ENCODE measurements around the gene RGMA. TPM values are rescaled to one million over a fixed set of nuclear protein-coding genes. Genes with fewer than 3 reads are reported as not detected.

Gene RGMA
- 0.07 TPM in 1 of 2 replicates, not detected in the other for total RNA-seq

- intact Hi-C loops (cut with micrococcal nuclease): loop anchor here (5.0 to 10.0 kb wide), 3 partner anchors 213 to 476 kb away; no protein-coding TSS in a partner anchor
Measured at GRCh38 chr15:93088981-93089726, at the start of gene RGMA. Gene RGMA, minus strand, starts transcription at chr15:93089211. Its CDS starts 279 bp downstream, at chr15:93088932.

GRCh38 chr15:93136606-93137005 is 47.6 kb upstream of the RGMA start:
- intact Hi-C loops (cut with micrococcal nuclease): no loop called here

DNA sequence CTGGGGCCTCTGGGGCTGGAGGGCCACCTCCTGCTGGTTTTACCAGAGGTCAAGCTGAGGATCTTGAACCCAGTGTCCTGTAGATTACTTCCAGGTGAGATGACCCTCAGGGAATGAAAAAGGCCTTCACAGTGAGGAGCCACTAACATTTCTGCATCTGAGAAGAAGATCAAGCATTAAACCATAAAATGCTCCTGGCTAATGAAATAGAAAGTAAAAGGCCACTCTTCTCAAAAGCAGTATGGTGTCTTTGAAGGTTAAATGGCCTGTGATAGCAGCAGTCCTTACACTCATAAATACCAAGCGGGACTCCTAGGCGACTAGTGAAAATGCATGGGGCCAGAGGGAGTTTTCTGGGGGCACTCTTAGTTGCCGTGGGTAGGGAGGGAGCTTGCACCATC is 47.0 kb upstream of the RGMA start:
- intact Hi-C loops (cut with micrococcal nuclease): no loop called here

DNA sequence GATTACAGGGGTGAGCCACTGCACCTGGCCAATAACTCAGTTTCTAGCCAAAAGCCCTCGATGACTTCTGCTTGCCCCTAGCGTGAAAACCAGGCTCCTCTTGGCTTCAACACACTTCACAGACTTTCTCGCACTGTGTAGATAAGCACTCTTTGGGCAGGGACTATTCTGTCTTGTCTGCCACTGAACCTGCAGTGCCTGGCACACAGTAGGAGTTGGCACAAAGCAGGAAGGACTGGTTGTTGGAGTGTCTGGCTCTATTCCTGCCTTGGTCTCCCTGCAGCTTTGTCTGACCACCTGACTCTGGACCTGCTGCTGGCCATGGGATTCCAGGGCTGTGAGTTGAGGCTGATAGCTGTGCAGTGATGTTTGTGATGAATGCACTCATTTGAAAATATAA is 46.4 kb upstream of the RGMA start:
- intact Hi-C loops (cut with micrococcal nuclease): no loop called here

DNA sequence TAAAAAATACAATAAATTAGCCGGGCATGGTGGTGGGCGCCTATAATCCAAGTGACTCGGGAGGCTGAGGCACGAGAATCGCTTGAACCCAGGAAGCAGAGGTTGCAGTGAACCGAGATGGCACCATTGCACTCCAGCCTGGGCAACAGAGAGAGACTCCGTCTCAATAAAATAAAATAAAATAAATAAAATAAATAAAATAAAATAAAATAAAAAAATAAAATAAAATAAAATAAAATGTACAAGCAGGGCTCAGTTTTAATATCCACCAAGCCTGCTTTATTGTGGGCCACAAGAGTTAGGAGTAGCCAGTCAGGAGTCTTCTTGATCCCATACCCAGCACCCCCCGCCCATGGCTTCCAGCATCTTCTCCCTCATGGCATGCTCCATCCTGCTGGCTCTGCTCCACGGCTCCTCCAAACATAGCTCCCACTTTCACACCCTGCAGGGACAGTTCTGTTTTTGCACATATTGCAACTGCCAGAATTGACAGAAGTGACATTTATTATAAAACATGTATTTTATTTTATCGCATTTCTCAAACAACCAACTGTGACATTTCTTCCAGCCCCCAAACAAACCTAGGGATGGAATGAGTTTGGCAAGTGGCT is 42.6 kb upstream of the RGMA start:
- intact Hi-C loops (cut with micrococcal nuclease): no loop called here

DNA sequence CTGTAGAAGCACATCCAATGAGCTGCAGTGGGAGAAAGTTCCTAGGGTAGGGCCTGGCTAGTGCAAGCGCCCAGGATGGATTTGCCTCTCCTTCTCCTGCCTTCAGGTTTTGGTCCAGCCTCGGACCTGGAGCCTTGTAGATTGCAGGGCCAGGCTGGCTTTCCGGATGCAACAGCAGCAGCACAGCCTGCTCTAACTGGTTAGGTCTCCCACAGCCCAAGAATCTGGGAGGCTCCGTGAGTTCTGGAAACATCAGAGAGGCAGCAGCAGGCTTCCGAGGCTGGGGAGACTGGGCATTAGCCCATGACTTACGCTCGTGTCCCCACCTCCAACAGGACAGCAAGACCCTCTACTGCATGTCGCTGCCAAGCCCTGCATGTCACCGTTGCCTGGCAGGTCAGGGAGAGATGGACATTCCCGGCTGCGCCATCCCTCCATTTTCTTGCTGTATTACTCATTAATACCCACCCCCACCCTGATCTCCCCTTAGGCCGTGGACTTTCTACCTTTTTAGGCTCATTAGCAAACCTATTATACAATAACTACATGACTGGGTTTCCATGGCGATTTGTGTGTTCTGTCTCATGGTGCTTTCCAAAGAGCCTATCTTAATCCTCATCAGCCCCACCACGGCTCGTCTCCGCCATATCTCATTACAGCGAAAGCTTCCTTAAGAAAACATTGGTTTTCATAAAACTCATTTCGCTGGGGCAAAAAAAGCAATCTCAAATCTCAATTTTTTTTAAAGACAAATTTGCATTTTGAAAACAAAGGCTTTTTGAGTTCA is 40.9 kb upstream of the RGMA start:
- intact Hi-C loops (cut with micrococcal nuclease): no loop called here

DNA sequence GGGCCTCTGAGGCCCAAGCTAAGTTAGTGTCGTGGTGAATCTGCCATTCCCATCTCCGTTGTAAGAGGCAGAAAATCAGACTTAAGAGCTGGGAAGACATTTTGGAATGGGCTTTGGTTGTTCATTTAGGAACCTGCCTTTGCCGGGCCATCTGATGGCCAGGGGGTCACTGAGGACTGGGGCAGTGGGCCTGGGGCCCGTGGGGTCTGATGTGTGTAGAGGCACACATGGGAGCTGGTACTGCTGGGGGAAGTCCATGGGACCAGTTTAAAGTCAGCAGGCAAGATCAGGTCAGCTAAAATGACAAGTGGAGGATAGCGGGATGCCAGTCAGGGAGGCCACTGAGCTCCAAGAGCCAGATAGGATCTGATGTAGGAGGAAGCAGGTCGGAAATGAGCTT is 38.3 kb upstream of the RGMA start:
- intact Hi-C loops (cut with micrococcal nuclease): no loop called here

DNA sequence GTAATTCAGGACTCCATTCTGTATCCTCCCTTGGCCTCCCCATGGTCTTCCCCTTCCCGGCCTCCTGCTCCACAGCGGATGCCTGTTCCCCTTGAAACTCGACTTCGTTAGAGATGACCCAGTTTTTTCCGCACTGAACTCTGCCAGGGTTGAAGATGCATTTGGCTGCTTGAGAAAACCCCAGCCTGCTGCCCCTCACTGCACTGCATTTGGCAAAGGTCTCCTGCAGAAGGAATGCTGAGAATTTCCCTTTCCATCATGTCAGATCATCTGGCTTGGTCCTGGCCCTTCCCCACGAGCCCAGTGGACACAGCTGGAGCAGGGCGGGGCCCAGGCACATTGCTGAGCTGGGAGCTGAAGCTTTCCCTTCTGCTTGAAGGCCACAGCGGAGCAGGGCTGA is 37.6 kb upstream of the RGMA start:
- intact Hi-C loops (cut with micrococcal nuclease): no loop called here

DNA sequence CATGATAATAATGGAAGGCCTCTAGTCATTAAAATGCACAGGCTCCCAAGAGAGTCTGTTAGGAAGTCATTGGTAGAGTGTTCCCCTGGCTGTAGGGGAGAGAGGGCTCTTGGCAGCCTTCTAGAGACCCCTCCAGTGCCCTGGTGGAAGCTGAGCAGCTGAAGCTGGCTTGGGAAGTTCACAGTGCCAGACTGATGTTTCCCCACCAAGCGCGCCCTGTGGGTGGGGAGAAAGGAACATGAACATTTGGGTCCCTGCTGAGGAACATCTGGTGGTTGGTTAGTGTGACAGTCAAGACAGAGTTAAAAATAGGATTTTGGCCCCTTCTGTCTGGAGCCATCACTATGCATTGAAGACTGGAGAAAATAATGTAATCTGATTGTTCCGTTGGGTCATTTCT is 37.1 kb upstream of the RGMA start:
- intact Hi-C loops (cut with micrococcal nuclease): no loop called here

DNA sequence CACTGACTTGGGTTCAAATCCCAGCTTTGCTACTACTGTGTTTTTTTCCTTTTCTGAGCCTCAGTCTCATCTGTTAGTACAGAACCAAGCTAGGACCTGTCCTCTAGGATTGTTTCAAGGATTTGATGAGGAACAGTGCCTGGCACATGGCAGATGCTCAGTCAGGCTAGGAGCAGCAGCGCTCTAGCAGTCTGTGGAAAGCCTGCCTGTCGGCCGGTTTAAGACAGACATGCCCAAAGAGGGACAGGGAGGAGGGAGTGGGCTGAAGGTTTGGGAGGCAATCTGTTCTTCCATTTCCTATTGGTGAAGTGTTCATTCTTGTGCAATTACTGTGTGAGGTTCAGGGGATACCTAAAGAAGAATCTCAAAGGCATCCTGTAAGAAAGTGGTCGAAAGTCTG is 35.1 kb upstream of the RGMA start:
- intact Hi-C loops (cut with micrococcal nuclease): no loop called here

DNA sequence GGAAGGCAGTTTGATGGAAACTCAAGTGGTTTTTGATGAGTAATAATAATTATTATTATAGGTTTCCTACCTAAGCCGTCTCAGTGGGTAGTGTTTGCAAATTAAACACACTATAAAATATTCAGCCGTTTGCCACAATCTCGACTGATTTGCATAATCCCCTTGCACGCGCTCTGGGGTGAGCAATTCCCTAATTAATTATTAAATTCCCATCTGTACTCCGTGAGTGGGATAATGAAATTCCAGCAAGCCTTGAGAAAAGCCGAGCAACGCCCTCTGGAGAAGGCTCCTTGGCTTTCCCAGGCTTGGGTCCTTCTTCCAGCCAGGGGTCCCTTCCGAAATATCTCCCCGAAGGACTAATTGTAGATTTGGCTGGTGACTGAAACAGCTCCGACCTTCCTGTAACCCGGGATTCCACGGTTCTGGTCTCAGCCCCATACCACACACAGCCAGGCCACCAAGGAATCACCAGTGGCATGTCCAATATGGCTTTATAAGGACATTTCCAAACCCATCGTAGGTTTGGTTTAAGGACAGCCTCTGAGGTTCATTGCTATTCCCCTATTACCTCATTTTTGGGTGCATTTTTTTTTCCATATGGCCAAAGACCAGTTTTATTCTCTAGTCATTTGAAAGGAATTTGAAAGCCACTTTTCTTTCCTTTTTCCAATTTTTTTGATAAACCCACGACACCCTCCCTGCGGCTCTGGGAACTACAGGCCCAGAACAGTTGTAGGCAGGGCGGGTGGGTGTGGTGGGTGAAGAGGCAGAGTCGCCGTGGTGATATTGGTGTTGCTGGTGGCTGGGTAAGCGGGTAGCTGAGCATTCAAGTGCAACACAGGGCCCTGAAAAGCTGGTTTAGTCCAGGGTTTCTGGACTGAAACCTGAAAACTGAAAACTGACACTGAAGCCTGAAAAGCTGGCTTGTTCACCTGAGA is 33.2 kb upstream of the RGMA start:
- intact Hi-C loops (cut with micrococcal nuclease): no loop called here

DNA sequence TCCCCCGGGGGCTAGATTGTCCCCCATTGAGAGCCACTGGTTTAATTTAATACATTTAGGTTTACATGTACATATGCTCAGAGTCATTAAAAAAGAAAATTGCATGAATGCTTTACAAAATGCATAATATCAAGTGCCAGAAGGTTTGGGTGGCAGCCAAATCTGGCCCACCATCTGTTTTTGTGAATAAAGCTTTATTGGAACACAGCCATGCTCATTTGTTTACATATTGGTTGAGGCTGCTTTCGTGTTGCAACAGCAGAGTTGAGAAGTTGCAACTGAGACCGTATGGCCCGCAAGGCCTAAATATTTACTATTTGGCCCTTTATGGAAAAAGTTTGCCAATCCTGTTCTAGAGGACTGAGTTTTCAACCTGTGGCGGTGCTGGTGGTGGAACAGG is 32.1 kb upstream of the RGMA start:
- intact Hi-C loops (cut with micrococcal nuclease): no loop called here

DNA sequence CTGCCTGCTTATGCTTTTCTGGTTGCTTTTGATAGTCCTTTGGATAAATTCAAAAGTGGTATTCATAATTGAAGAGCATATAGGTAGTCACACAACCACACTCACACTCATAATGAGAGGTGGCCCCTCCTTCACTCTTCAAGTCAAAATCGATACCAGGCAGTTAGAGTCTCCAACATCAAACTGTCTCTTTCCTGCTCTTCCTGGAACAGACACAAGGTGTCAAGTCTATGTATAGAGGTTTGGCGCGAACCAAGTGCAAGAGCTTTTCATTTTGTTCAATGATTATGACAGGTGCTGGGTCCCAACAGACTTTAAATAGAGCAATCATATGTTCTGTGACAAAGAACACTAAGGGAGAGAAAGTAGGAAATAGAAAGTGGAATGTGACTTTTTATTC is 29.9 kb upstream of the RGMA start:
- intact Hi-C loops (cut with micrococcal nuclease): no loop called here

- intact Hi-C loops (cut with micrococcal nuclease): no loop called here
Measured at GRCh38 chr15:93111451-93111850, 22.4 kb upstream of the RGMA start.

DNA sequence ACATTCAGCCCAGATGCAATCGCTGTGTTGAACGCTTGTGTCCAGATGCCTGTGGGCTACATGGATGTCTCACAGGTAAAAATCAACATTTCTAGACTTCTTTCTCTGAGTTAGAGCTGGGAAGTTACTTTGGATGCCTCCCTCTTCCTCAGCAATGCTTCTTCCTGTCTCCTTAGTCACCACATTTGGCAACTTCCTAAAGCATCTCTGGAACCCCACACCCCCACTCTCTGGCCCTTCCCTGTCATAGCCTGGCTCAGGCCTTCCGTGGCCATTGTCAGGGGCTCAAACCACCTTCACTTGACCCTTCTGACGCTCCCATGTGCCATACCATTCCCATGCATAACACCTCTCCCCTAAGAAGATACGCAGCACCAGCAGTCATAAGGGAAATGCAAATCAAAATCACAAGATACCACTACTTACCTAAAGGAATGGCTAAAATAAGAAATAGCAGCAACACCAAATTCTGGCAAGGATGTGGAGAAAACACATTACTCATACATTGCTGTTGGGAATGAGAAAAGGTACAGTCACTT is 21.6 kb upstream of the RGMA start:
- intact Hi-C loops (cut with micrococcal nuclease): no loop called here

DNA sequence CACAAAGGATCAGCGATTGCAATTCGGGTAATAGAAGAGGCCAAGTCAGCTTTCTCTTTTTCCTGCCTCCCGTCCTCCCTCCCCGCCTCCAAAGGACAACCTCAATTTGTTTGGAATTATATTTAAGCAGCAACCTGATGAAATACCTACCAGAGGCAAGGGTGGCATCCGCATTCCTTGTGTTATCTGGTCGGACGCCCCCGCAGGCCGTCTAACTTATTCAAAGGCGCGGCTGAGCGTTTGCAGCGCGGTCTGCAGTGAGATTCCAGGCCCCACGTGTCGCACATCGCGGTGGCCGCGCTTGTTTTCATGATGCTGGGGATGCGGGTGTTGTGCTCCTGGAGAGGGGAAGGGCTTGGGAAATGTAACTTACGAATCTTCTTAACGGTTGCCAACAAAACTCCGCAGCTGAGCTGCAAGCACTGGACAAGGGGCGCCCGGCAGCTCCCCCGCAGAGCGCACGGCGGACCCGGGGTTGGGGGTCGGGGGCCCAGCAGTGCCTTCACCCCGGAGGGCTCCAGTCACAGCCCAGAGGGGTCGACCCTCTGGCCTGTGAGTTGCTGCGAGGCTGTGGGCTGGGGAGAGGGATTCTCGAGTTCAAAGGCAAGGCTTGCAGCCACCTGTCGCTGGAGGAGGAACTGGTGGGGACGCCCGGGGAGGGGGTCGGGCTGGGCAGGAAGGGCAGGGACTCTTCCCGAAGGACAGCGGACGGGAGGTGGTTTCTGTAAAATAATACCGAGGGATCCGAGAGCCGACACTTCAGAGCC is 20.5 kb upstream of the RGMA start:
- intact Hi-C loops (cut with micrococcal nuclease): no loop called here

DNA sequence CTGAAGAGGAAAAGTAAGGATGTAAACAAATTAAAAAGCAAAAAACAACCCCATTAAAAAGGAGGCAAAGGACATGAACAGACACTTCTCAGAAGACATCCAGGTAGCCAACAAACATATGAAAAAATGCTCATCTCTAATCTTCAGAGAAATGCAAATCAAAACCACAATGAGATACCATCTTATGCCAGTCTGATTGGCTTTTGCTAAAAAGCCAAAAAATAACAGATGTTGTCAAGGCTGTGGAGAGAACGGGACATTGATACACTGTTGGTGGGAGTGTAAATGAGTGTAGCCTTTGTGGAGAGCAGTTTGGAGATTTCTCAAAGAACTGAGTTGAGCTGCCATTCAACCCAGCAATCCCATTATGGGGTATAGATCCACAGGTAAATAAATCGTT is 18.6 kb upstream of the RGMA start:
- intact Hi-C loops (cut with micrococcal nuclease): no loop called here

DNA sequence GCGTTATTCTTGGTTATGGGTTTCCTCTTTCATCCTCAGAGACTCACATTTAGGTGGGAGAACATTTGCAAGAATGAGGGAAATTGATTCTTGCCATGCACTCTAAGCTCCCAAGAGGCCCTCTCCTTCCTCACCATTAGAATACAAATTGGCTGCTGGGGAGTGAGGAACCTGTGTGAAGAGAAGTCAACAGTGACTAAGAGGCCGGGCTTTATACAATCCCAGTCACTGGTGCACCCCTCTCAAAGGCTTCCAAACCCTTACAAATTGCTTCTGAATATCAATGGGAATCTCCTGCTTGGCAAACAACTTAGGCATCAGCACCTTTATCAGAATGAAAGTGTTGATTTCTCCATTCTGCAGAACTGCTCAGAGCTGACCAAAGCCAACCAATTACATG is 16.5 kb upstream of the RGMA start:
- intact Hi-C loops (cut with micrococcal nuclease): no loop called here

GRCh38 chr15:93103823-93104222 is 14.8 kb upstream of the RGMA start:
- intact Hi-C loops (cut with micrococcal nuclease): no loop called here

- intact Hi-C loops (cut with micrococcal nuclease): no loop called here
Measured at GRCh38 chr15:93102211-93102610, 13.2 kb upstream of the RGMA start.
